Esophagus squamous epithelium (tissue), 5 donors: ENCODE results near the gene SLC25A47. TPM values are rescaled to one million over a fixed set of nuclear protein-coding genes. Genes with fewer than 3 reads are reported as not detected.
A peak's percentile ranks its signal among the peaks of the same experiment; 100 is the strongest.
"Not testable (repeated sequence)": the region's sequence is repeated elsewhere in the genome, so short reads cannot be mapped to it uniquely, and the experiment has no call there.

Experiments used
- DNase-seq: peaks from one replicate; lab custom pipeline; 2025; lab: John Stamatoyannopoulos, UW
- H3K27ac ChIP-seq, 4 donors: fragments of 200-600 bp; sonication (generic); one replicate each; pipeline ENCODE4 v1.5.1; 2016 to 2019; ENCODE audit warnings: mild to moderate bottlenecking in 1 of 4
- H3K27me3 ChIP-seq, 4 donors: fragments of 200-600 bp; sonication (generic); 1 replicate in 3 of 4; 2 replicates in 1 of 4; pipeline versions ENCODE4 v1.5.1 to v1.6.0; 2017 to 2021; ENCODE audit warnings: antibody characterized with exemption in 1 of 4
- H3K36me3 ChIP-seq, 3 donors: fragments of 200-600 bp; sonication (generic); one replicate each; pipeline ENCODE4 v1.5.1; 2016 to 2019
- H3K4me1 ChIP-seq, 3 donors: fragments of 200-600 bp; sonication (generic); one replicate each; pipeline ENCODE4 v1.5.1; 2017 to 2019
- H3K4me3 ChIP-seq, 4 donors: fragments of 200-600 bp; sonication (generic); 1 replicate in 3 of 4; 2 replicates in 1 of 4; pipeline ENCODE4 v1.5.1; 2016 to 2019; ENCODE audit warnings: mild to moderate bottlenecking in 2 of 4, moderate library complexity in 1 of 4
- H3K9me3 ChIP-seq, 3 donors: fragments of 200-600 bp; sonication (generic); one replicate each; pipeline ENCODE4 v1.5.1; 2016 to 2019
- CTCF ChIP-seq, 6 experiments: fragments of 450-650 bp in 4 of 6; fragments of 200-600 bp in 2 of 6; sonication (generic) in 2 of 6; IDR thresholded peaks; one replicate each; pipeline ENCODE4 v1.5.1; 2016 to 2019; ENCODE audit warnings: antibody characterized with exemption in 6 of 6, mild to moderate bottlenecking in 4 of 6, moderate library complexity in 4 of 6
- POLR2A ChIP-seq, 4 donors: fragments of 450-650 bp; IDR thresholded peaks; one replicate each; pipeline ENCODE4 v1.6.1; 2017; ENCODE audit warnings: antibody characterized with exemption in 4 of 4, mild to moderate bottlenecking in 4 of 4, moderate library complexity in 3 of 4
- WGBS, 2 donors: methylation state at CpG; one replicate each; pipeline ENCODE4 v1.1.5; 2018; 5-methylcytosine and 5-hydroxymethylcytosine counted together
- intact Hi-C: fragments of 100-400 bp; cut with DNase I; formaldehyde crosslinking; loops from one replicate; pipeline ENCODE4 v1.15.0; 2022
- total RNA-seq, 4 donors: library from RNA; depleted of rRNA; stranded (reverse); fragments of >200 nt; gene quantifications; one replicate each; pipeline ENCODE4 v1.1.0, GENCODE V29; 2016
- donor health status: DM: yes; HTN: yes; CAD: no.

Gene SLC25A47
- total RNA-seq, 4 donors from 2014 or later: not detected

GRCh38 chr14:100279563-100279962, 43.6 kb upstream of the SLC25A47 start:
- Histone ChIP-seq H3K9me3 (no peaks in the 10 kb centered on the region), H3K36me3 (peaks cover 0 to 35% (median 0%) of the 10 kb centered on the region in 3 donors), H3K27me3 (no peaks in the 10 kb centered on the region), H3K27ac (no peak overlapping the region), H3K4me1 (peaks cover 16 to 62% (median 42%) of the 10 kb centered on the region in 3 donors), H3K4me3 (no peak overlapping the region)
- no peak for TF ChIP-seq CTCF (IDR thresholded peaks at IDR 0.05)
- no peak for TF ChIP-seq POLR2A (IDR thresholded peaks at IDR 0.05)
- WGBS, 2 donors: 89 to 96% methylated on average over 5 to 6 of the region's 8 CpGs
- intact Hi-C loops: loop anchor here (10.0 kb wide), 1 partner anchor 95 kb away; the partner anchor contains the start of gene WDR25
- no peak for DNase-seq

DNA sequence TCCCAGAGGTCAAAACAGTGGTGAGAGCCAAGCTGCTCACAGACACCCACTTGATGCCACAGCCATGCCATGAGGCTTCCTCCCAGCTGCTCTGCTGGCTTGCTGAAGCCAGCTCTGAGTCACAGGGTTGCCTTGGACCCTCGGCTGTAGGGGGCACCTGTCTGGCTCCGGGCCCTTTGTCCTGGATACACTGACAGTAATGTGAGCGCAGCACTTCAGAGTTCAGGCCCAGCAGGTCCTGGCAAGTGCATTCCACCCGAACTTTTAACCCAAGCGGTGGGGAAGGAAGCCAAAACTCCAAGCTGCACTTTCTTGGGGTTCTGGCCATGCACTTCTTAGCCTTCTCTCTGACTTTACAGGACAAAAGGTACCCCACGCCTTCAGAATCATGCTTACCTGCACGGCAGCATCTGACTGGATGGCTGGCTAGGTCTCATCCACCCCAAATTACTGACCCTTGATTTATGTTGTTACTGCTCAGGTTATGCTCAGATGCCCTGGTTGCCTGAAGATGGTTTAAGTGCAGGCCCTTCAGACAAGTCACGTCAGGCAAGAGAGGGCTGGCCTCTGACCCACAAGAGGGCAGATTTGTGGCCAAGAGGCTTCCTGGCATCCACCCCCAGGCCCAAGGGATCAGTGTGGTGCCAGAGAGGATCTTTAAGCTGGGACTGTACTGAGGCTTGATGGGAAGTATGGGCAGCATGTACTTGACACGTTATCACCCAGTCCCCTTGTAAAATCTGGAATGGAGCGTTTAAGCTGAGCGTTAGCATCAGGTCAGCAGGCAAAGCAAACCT, 41.7 kb upstream of the SLC25A47 start:
- intact Hi-C loops: loop anchor here (2.0 kb wide), 1 partner anchor 23 kb away; no protein-coding TSS in a partner anchor
- DNase-seq: no peak
- H3K9me3 ChIP-seq: no peaks in the 10 kb centered on the region
- peaks cover 0 to 22% (median 0%) of the 10 kb centered on the region in 3 donors for H3K36me3 ChIP-seq
- H3K4me1 ChIP-seq: peaks cover 22 to 82% (median 48%) of the 10 kb centered on the region in 3 donors
- peak overlapping the region in 3 of 4 donors; percentile 10 to 95 (median 64) for H3K27ac ChIP-seq
- H3K27me3 ChIP-seq: no peaks in the 10 kb centered on the region
- TF ChIP-seq CTCF (IDR thresholded peaks at IDR 0.05): no peak
- no peak for TF ChIP-seq POLR2A (IDR thresholded peaks at IDR 0.05)
- 36 to 49% methylated on average over 5 to 7 of the region's 11 CpGs for WGBS, 2 donors
- H3K4me3 ChIP-seq: no peak overlapping the region

- TF ChIP-seq POLR2A (IDR thresholded peaks at IDR 0.05) (no peak), CTCF (IDR thresholded peaks at IDR 0.05) (no peak)
- WGBS, 2 donors: 75 to 95% methylated on average over 6 of the region's 7 CpGs
- H3K36me3 ChIP-seq: peaks cover 0 to 16% (median 0%) of the 10 kb centered on the region in 3 donors
- no peak overlapping the region for H3K4me3 ChIP-seq
- H3K27me3 ChIP-seq: no peaks in the 10 kb centered on the region
- intact Hi-C loops: loop anchor here (2.0 kb wide), 1 partner anchor 23 kb away; no protein-coding TSS in a partner anchor
- DNase-seq: no peak
- H3K4me1 ChIP-seq: peaks cover 22 to 85% (median 48%) of the 10 kb centered on the region in 3 donors
- H3K27ac ChIP-seq: peak overlapping the region in 2 of 4 donors; percentile 64 to 95
- H3K9me3 ChIP-seq: no peaks in the 10 kb centered on the region
Observed at GRCh38 chr14:100282083-100282350, 41.1 kb upstream of the SLC25A47 start.

DNA sequence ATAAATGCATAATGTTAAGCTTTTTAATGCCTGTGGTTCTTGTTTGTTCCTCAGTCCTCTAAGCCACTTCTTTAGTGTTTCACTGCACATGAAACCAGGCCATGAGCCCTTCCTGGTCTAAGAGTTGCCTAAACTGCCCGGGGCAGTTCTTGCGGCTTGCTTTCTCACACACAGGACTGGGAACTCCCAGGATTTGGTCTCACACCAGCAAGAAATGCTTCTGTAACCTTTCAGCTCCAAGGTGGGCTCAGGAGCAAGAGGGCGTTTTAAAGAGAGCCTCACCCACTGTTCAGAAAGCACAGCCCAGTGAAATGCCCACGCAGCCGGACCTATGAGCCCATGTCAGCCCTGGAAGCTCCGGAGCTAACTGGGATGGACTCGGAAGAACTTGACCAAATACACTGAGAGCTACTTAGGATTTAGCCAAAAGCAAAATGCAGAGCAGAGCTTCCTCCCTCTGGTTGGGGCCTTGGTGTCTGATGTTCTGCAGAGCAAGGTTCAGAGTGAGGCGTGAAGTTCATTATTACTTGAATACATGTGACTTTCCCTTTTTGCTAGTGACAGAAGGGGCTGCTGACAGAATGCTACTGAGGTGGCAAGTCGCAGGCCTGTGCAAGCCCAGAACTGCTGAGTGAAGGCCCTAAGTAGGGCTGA, 40.2 kb upstream of the SLC25A47 start:
- DNase-seq: no peak
- peak overlapping the region; percentile 57 to 95 (median 62) for H3K27ac ChIP-seq

GRCh38 chr14:100283436-100283835, 39.7 kb upstream of the SLC25A47 start:
- H3K4me1 ChIP-seq: peaks cover 22 to 83% (median 48%) of the 10 kb centered on the region in 3 donors
- not testable (repeated sequence) for DNase-seq, H3K27me3 ChIP-seq, H3K4me3 ChIP-seq, H3K36me3 ChIP-seq, H3K9me3 ChIP-seq
- intact Hi-C loops: loop anchor here (2.0 kb wide), 1 partner anchor 21 kb away; no protein-coding TSS in a partner anchor
- 69 to 70% methylated on average over 7 to 8 of the region's 9 CpGs for WGBS, 2 donors
- peak overlapping the region in 3 of 4 donors; percentile 57 to 95 (median 59) for H3K27ac ChIP-seq

More for the DNA sequence above, 40.2 kb upstream of the SLC25A47 start:
- H3K27me3 ChIP-seq: no peaks in the 10 kb centered on the region
- WGBS, 2 donors: 37 to 41% methylated on average over 4 to 6 of the region's 9 CpGs
- intact Hi-C loops: loop anchor here (2.0 kb wide), 1 partner anchor 22 kb away; no protein-coding TSS in a partner anchor
- H3K4me3 ChIP-seq: no peak overlapping the region
- peaks cover 0 to 8% (median 0%) of the 10 kb centered on the region in 3 donors for H3K36me3 ChIP-seq
- TF ChIP-seq POLR2A (IDR thresholded peaks at IDR 0.05) (no peak), CTCF (IDR thresholded peaks at IDR 0.05) (no peak)
- peaks cover 22 to 85% (median 48%) of the 10 kb centered on the region in 3 donors for H3K4me1 ChIP-seq
- H3K9me3 ChIP-seq: no peaks in the 10 kb centered on the region
